Activated CD4-positive, alpha-beta memory T cell treated with anti-CD3 and anti-CD28 coated beads for 36 hours (primary cell): ENCODE results near the gene DHRS7B. TPM values are rescaled to one million over a fixed set of nuclear protein-coding genes. Genes with fewer than 3 reads are reported as not detected.
"Not testable (repeated sequence)": the region's sequence is repeated elsewhere in the genome, so short reads cannot be mapped to it uniquely, and the experiment has no call there.

ENCODE experiments used
- CTCF ChIA-PET: fragments of 350-600 bp; sonication (Branson Sonifier 250); formaldehyde crosslinking; loops from one replicate; lab custom pipeline; 2021; ENCODE audit warnings: antibody characterized with exemption, inconsistent platforms; lab: Charles Lee
- POLR2A ChIA-PET: fragments of 350-600 bp; sonication (Branson Sonifier 250); formaldehyde crosslinking; loops from one replicate; lab custom pipeline; 2021; ENCODE audit warnings: antibody characterized with exemption; lab: Charles Lee
- DNase-seq: peaks from one replicate; pipeline ENCODE4 v3.0.0-alpha.2; 2020
- H3K27ac Mint-ChIP-seq: one replicate; pipeline ENCODE4 v1.8.0; 2021; ENCODE audit warnings: mixed read lengths
- H3K27me3 Mint-ChIP-seq: one replicate; pipeline ENCODE4 v1.8.0; 2021; ENCODE audit warnings: mixed read lengths
- H3K36me3 Mint-ChIP-seq: one replicate; pipeline ENCODE4 v1.8.0; 2021; ENCODE audit warnings: mixed read lengths
- H3K4me1 Mint-ChIP-seq: one replicate; pipeline ENCODE4 v1.8.0; 2021; ENCODE audit warnings: low read depth, mixed read lengths
- H3K4me3 Mint-ChIP-seq: one replicate; pipeline ENCODE4 v1.8.0; 2021; ENCODE audit warnings: mild to moderate bottlenecking, mixed read lengths
- H3K9me3 Mint-ChIP-seq: one replicate; pipeline ENCODE4 v1.8.0; 2021; ENCODE audit warnings: mixed read lengths
- intact Hi-C: fragments of 100-400 bp; cut with micrococcal nuclease; formaldehyde crosslinking; loops from one replicate; pipeline ENCODE4 v1.15.1; 2023
- total RNA-seq, 2 experiments: library from RNA; stranded (reverse); gene quantifications; one replicate each; pipeline ENCODE4 v1.2.3, GENCODE V29; 2021

DHRS7B gene
- total RNA-seq, 2 experiments from 2014 or later, result 13.5 to 15.9 TPM

DNA sequence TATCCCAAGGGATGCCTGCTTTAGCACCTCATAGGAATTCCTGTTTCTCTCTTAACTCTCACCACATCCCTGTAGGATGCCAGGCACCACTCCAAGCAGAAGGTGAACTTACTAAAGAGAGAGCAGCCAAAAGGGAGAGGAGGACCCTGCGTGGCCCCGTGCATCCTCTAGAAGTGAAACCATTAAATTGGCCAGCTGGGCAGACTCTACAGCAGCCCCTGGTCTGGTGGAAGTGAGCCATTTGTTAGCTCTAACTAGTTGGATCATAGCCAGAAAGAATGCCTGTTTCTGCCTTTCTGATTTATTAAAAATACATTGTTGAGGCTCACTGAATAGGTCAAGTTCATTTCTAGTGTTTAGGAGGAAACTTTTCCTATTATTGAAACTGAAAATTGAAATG is 64.9 kb downstream of the DHRS7B start:
- ChIA-PET CTCF (no interaction called here), POLR2A (no interaction called here)
- intact Hi-C loops, result no loop called here
- Mint-ChIP-seq H3K27ac (no peak overlapping the region), H3K9me3 (no peaks in the 10 kb centered on the region), H3K27me3 (no peaks in the 10 kb centered on the region), H3K4me1 (peaks cover 6% of the 10 kb centered on the region), H3K36me3 (peaks cover 8% of the 10 kb centered on the region), H3K4me3 (no peak overlapping the region)
- DNase-seq, result no peak

DNA sequence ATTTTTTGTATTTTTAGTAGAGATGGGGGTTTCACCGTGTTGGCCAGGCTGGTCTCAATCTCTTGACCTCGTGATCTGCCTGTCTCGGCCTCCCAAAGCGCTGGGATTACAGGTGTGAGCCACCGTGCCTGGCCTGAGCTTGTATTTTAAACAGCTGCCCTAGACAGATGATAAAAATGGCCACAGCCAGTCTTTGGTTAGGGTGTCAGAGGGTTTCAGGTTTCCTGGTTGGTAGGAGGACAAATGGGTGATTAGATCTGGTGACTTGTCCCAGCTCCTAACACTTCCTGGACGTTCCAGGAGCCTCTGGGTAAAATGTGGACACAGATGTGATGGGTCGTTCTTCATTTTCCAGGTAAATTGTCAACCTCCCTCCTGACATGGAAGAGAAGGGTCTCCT is 65.7 kb downstream of the DHRS7B start:
- H3K9me3 Mint-ChIP-seq, H3K4me3 Mint-ChIP-seq, POLR2A ChIA-PET, H3K4me1 Mint-ChIP-seq, DNase-seq, intact Hi-C loops, H3K27ac Mint-ChIP-seq, H3K27me3 Mint-ChIP-seq, CTCF ChIA-PET: not testable (repeated sequence)
- H3K36me3 Mint-ChIP-seq, result peaks cover 13% of the 10 kb centered on the region

DNA sequence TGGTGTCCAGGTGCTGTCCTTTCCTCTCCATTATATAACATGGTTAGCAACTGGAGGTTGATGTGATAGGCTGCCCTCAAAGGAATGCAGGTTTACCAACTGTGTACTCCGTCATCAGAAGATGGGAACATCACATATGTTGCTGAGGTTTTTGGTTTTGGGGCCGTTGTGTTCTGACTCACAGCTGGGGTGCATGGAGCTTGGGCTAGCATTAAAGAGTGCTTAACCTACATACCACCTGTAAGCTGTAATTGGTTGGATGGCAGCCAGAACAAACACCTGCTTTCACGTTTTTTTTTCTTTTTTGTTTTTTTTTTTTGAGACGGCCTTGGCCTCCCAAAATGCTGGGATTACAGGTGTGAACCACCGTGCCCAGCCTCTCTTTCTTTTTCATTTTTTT is 66.3 kb downstream of the DHRS7B start:
- Mint-ChIP-seq H3K36me3 (peaks cover 19% of the 10 kb centered on the region), H3K27ac (no peak overlapping the region), H3K4me3 (no peak overlapping the region), H3K9me3 (no peaks in the 10 kb centered on the region), H3K4me1 (peaks cover 6% of the 10 kb centered on the region), H3K27me3 (no peaks in the 10 kb centered on the region)
- intact Hi-C loops, result no loop called here
- DNase-seq, result no peak
- CTCF ChIA-PET, result interaction anchor here (1.5 kb wide), 1 partner anchor 74 kb away, joined by 3 read pairs; no protein-coding TSS in a partner anchor
- POLR2A ChIA-PET, result no interaction called here

DNA sequence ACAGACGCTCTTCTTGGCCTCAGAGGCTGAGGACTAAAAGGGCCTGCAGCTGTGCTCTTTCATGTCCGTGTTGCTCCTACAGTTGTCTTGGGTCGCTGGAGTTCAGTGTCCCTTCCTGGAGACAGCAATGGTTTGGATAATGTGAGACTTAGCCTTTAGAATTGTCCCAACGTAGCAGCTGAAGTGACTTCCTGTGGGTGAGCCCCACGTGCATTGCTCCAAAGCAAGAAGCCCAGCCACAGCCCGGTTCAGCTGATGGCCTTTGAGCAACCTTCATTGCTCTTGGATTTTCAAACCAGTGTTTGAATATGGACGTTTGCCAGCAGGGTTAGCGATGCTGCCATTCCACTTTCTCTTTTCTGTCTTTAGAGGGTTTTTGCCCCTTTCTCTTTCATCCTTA is 67.5 kb downstream of the DHRS7B start:
- POLR2A ChIA-PET, result no interaction called here
- CTCF ChIA-PET, result interaction anchor here (0.6 to 1.5 kb wide), 2 partner anchors 75 to 138 kb away, joined by 3 read pairs; no protein-coding TSS in a partner anchor

DNA sequence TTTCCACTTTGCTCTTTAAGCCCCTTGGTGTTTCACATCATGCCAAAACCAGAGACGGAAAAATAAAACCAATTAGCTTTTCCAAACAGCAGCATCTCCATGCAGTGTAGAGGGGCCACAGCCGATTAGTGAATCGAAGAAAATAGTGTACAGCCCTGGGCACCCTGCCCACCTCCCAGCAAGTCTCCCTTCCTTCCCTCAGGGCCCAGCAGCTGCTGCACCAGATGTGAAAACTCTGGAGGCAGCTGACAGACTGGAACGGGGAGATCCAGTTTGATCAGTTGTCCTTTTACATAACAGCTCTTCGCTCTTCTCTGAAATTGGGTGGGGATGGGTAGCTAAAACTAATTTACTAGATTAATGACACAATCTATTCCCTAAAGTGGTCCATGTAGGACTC is 67.9 kb downstream of the DHRS7B start:
- no peak for DNase-seq
- Mint-ChIP-seq H3K36me3 (peaks cover 23% of the 10 kb centered on the region), H3K27ac (no peak overlapping the region), H3K27me3 (no peaks in the 10 kb centered on the region), H3K4me1 (peaks cover 7% of the 10 kb centered on the region), H3K4me3 (no peak overlapping the region), H3K9me3 (no peaks in the 10 kb centered on the region)
- intact Hi-C loops, result no loop called here
- CTCF ChIA-PET, result interaction anchor here (1.1 to 1.5 kb wide), 2 partner anchors 75 kb away, joined by 3 read pairs; no protein-coding TSS in a partner anchor
- POLR2A ChIA-PET, result interaction anchor here (0.6 kb wide), 1 partner anchor 9 kb away, joined by 4 read pairs; no protein-coding TSS in a partner anchor

More for the DNA sequence above, 67.5 kb downstream of the DHRS7B start:
- no peaks in the 10 kb centered on the region for H3K27me3 Mint-ChIP-seq
- H3K9me3 Mint-ChIP-seq, result no peaks in the 10 kb centered on the region
- no peak overlapping the region for H3K27ac Mint-ChIP-seq
- H3K4me1 Mint-ChIP-seq, result peaks cover 6% of the 10 kb centered on the region
- H3K36me3 Mint-ChIP-seq, result peaks cover 24% of the 10 kb centered on the region
- intact Hi-C loops, result no loop called here
- H3K4me3 Mint-ChIP-seq, result no peak overlapping the region
- DNase-seq, result no peak

DNA sequence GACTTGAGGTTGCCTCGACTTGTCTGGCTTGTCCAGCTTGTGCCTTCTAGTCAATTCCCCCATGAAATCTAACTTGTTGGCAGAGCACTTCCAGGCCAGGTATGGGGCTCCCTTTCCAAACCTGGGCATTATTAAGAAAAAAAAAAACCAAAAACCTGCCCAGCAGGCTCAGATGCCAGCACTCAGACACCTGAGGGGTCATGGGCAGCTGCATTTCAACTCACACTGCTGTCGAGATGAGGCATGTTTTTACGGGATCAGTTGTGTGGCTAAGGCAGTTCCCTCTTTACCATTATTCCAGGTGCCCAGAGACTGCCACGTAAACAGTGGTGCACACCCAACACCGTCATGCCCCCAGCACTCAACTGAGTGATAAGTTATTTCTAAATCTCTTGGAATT is 69.4 kb downstream of the DHRS7B start:
- Mint-ChIP-seq H3K4me3 (no peak overlapping the region), H3K9me3 (no peaks in the 10 kb centered on the region), H3K27ac (no peak overlapping the region), H3K27me3 (no peaks in the 10 kb centered on the region), H3K36me3 (peaks cover 22% of the 10 kb centered on the region), H3K4me1 (peaks cover 13% of the 10 kb centered on the region)
- ChIA-PET POLR2A (no interaction called here), CTCF (no interaction called here)
- intact Hi-C loops, result no loop called here
- DNase-seq, result no peak

DNA sequence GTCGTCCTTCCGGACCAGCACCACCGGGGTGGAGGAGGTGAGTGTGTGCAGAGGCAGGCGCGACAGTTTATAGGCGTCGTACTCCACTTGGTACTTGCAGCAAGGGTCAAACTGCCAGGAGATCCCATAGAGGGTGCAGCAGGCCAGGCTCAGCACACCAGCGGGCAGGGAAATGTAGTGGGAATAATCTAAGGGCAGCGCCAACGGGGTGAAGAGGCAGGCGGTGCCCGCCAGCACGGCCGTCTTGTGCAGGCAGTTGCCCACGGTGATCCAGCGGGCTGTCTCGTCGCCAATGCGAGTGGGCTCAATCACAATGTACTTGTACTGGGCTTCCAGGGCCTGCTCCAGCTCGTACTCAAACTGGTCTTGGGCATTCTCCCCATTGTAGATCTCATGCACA is 71.6 kb downstream of the DHRS7B start:
- Mint-ChIP-seq H3K9me3 (no peaks in the 10 kb centered on the region), H3K4me1 (peaks cover 8% of the 10 kb centered on the region), H3K4me3 (no peak overlapping the region), H3K36me3 (peaks cover 22% of the 10 kb centered on the region), H3K27me3 (no peaks in the 10 kb centered on the region), H3K27ac (no peak overlapping the region)
- no peak for DNase-seq
- intact Hi-C loops, result no loop called here
- ChIA-PET CTCF (no interaction called here), POLR2A (no interaction called here)

DNA sequence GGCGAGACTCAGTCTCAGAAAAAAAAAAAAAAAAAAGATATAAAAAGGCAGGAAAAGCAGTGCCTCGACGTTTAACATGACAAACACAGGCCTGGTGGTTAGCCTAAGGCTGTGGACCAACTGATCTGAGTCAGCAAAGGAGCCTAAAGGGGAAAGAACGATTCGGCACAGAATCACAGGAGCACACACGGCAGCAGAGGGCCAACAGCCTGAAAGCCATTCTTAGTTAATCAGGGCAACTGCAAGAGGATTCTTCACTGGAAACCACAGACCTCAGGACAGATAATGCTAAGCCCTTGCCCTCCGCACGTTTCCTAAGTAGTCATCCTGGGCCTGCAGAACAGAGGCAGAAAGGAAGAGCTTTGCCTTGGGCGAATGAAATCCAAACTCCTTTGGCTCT is 72.5 kb downstream of the DHRS7B start:
- H3K4me3 Mint-ChIP-seq, result no peak overlapping the region
- peaks cover 8% of the 10 kb centered on the region for H3K4me1 Mint-ChIP-seq
- peaks cover 20% of the 10 kb centered on the region for H3K36me3 Mint-ChIP-seq
- DNase-seq, result no peak
- intact Hi-C loops, result no loop called here
- H3K9me3 Mint-ChIP-seq, result no peaks in the 10 kb centered on the region
- no peak overlapping the region for H3K27ac Mint-ChIP-seq
- no peaks in the 10 kb centered on the region for H3K27me3 Mint-ChIP-seq
- ChIA-PET CTCF (no interaction called here), POLR2A (no interaction called here)

DNA sequence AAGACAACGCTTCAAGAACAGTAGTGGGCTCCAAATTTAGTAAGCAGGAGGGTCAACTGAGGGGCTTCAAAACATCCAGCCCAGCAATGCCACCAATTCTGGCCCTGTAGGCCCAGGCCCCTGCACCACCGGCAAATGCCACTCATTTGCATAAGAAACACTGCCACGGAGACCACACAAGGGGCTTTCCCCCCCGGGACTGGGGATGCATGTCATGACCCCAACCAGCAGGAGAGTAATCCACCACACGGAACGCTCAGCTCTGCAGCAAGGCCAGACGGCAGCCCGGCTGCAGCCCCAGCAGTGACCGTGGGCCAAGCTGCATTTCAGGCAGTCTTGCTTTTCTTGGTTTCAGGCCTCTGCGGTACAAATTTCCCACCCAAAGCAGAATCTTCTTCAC is 73.1 kb downstream of the DHRS7B start:
- no peak overlapping the region for H3K4me3 Mint-ChIP-seq
- no peak for DNase-seq
- no peaks in the 10 kb centered on the region for H3K27me3 Mint-ChIP-seq
- ChIA-PET CTCF (no interaction called here), POLR2A (no interaction called here)
- peaks cover 20% of the 10 kb centered on the region for H3K36me3 Mint-ChIP-seq
- intact Hi-C loops, result no loop called here
- H3K9me3 Mint-ChIP-seq, result no peaks in the 10 kb centered on the region
- peaks cover 8% of the 10 kb centered on the region for H3K4me1 Mint-ChIP-seq
- H3K27ac Mint-ChIP-seq, result no peak overlapping the region

DNA sequence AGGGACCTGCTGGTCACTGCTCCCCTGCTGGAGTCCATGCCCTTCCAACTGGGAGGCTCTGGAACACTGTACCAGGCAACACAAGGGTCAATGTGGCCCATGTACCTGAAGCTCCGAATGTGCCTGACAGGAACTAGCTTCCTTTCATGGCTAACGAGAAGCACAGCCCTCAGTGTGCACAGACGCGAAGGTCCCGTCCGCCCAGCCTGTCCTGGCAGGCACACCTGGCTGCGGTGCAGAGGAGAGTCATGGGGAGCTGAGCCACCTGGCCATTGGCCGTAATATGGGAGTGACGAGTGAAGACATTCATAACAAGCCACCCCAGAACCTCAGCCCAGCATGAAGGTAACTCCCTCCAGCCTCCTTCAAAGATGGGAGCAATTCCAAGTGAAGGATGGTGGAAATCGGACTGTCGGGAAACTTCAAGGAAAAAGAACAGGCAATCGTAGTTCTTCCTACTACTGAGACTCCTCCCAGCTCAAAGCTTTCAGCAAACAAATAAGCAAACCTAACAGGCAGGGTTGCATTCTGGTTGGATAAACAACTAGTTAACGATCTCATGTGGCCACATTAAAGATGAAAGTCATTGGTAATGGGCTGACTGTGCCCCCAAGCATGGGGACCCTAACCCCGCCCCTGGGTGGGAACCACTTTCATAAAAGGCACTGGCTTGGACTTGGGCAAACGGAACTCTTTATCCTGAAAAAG is 74.0 kb downstream of the DHRS7B start:
- Mint-ChIP-seq H3K9me3 (no peaks in the 10 kb centered on the region), H3K4me3 (no peak overlapping the region), H3K36me3 (peaks cover 20% of the 10 kb centered on the region), H3K4me1 (peaks cover 11% of the 10 kb centered on the region), H3K27me3 (no peaks in the 10 kb centered on the region), H3K27ac (no peak overlapping the region)
- CTCF ChIA-PET, result no interaction called here
- DNase-seq, result no peak
- POLR2A ChIA-PET, result no interaction called here
- intact Hi-C loops, result no loop called here

DNA sequence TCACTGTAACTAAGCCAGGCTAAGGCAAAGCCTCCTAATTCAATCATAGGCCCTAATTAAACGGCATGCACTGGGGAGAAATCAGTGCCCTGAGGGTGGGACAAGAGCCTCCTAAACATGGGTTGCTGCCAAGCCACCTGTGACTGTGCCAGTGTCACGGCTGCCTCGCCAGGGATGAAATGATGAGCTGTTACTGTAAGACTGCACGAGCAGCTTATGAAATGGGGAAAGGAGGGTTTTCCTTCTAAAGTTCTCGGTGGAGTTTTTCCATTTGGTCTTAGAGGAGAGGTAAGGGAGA is 74.5 kb downstream of the DHRS7B start:
- Mint-ChIP-seq H3K36me3 (peaks cover 20% of the 10 kb centered on the region), H3K27ac (no peak overlapping the region), H3K4me3 (no peak overlapping the region), H3K27me3 (no peaks in the 10 kb centered on the region), H3K9me3 (no peaks in the 10 kb centered on the region), H3K4me1 (peaks cover 11% of the 10 kb centered on the region)
- intact Hi-C loops, result no loop called here
- CTCF ChIA-PET, result no interaction called here
- no peak for DNase-seq
- POLR2A ChIA-PET, result no interaction called here

DNA sequence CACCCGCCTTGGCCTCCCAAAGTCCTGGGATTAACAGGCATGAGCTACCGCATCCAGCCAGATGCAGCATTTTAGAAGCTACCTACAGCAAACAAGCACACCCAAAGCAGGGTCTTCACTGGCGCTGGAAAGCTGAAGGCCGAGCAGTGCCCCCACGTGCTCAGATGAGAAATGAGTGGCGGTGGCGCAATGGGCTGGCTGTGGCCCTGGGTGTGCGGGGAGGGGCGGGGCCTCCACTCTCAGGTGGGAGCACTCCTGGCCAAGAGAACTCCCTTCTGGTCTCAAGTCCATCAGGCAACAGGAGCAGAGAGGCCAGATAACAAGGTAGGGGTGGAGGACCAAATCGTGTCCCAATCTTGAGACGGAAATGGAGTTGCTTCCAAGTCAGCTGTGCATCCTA is 75.1 kb downstream of the DHRS7B start:
- POLR2A ChIA-PET, result no interaction called here
- no peak for DNase-seq
- peaks cover 11% of the 10 kb centered on the region for H3K4me1 Mint-ChIP-seq
- H3K27ac Mint-ChIP-seq, result no peak overlapping the region
- no peak overlapping the region for H3K4me3 Mint-ChIP-seq
- peaks cover 18% of the 10 kb centered on the region for H3K36me3 Mint-ChIP-seq
- CTCF ChIA-PET, result no interaction called here
- no peaks in the 10 kb centered on the region for H3K9me3 Mint-ChIP-seq
- intact Hi-C loops, result no loop called here
- H3K27me3 Mint-ChIP-seq, result no peaks in the 10 kb centered on the region

DNA sequence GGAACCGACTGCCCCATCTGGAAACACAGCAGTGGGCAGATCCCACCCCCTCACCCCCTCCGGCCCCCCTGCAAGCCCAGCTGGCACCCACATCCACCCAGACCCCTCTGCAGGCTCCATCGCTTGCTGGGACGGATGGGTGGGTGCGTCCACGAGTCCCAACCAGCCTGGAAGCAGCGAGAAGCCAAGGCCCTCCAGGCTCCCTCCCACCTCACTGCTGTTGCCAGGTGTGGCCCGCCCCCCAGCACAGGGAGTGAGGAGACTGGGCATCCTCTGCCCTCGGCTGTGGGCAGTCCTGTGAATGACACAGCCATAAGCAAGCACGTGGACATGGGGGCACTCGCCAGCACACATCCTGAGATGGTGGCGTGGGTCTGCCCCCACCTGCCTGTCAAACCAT is 75.7 kb downstream of the DHRS7B start:
- peaks cover 11% of the 10 kb centered on the region for H3K4me1 Mint-ChIP-seq
- no peak overlapping the region for H3K4me3 Mint-ChIP-seq
- ChIA-PET CTCF (no interaction called here), POLR2A (no interaction called here)
- no peaks in the 10 kb centered on the region for H3K27me3 Mint-ChIP-seq
- no peak overlapping the region for H3K27ac Mint-ChIP-seq
- H3K36me3 Mint-ChIP-seq, result peaks cover 13% of the 10 kb centered on the region
- intact Hi-C loops, result no loop called here
- H3K9me3 Mint-ChIP-seq, result no peaks in the 10 kb centered on the region
- DNase-seq, result no peak
